ENCODE results near the gene GIT1.

GRCh38 chr17:29571883-29572681 is 17.4 kb downstream of the GIT1 start:
- TF ChIP-seq YY1 (IDR thresholded peaks at IDR 0.05; ENCODE audit: low read depth) (no peak), GATA2 (CRISPR knock-in tag; IDR thresholded peaks at IDR 0.05) (no peak)
